ENCODE measurements around the gene PLEKHM2. TPM values are rescaled to one million over a fixed set of nuclear protein-coding genes. Genes with fewer than 3 reads are reported as not detected.
A peak's percentile ranks its signal among the peaks of the same experiment; 100 is the strongest.

Gene PLEKHM2
- total and polyA plus RNA-seq, 8 donors = 22.9 to 39.6 (median 33.3) TPM

- no peaks in the 10 kb centered on the region for H3K36me3 ChIP-seq
- DNase-seq (peak in 3 of 6 donors; percentile 31 to 69 (median 37)), FAIRE-seq (no peak), ATAC-seq (peak; percentile 80 to 88 (median 84))
- peak overlapping the region; percentile 52 to 81 (median 70) for H3K27ac ChIP-seq
- 36 to 40% methylated on average over 18 to 19 of the region's 19 CpGs for WGBS, 2 donors
- TF ChIP-seq CTCF (IDR thresholded peaks at IDR 0.05) = no peak
- intact Hi-C loops (cut with DNase I) = no loop called here
- H3K4me1 ChIP-seq = peaks cover 0 to 19% (median 14%) of the 10 kb centered on the region in 3 donors
- no peaks in the 10 kb centered on the region for H3K9me3 ChIP-seq
- H3K27me3 ChIP-seq = no peaks in the 10 kb centered on the region
- H3K4me3 ChIP-seq = peak overlapping the region in 2 of 4 donors; percentile 11 to 17
Measured at GRCh38 chr1:15702722-15703550, 18.8 kb downstream of the PLEKHM2 start.

- peak overlapping the region; percentile 52 to 81 (median 70) for H3K27ac ChIP-seq
- H3K36me3 ChIP-seq = no peaks in the 10 kb centered on the region
- H3K27me3 ChIP-seq = no peaks in the 10 kb centered on the region
- H3K9me3 ChIP-seq = no peaks in the 10 kb centered on the region
- ATAC-seq (peak; percentile 66 to 92 (median 86)), FAIRE-seq (peak; percentile 65), DNase-seq (peak in 4 of 6 donors; percentile 45 to 69 (median 55))
- no peak for TF ChIP-seq CTCF (IDR thresholded peaks at IDR 0.05)
- peak overlapping the region in 2 of 4 donors; percentile 11 to 17 for H3K4me3 ChIP-seq
- intact Hi-C loops (cut with DNase I) = no loop called here
- peaks cover 0 to 19% (median 14%) of the 10 kb centered on the region in 3 donors for H3K4me1 ChIP-seq
- WGBS, 2 donors = 21 to 26% methylated on average over 9 of the region's 9 CpGs
Measured at GRCh38 chr1:15703562-15703961, 19.4 kb downstream of the PLEKHM2 start.

- Histone ChIP-seq H3K27ac (peak overlapping the region in 2 of 4 donors; percentile 79 to 81), H3K4me3 (no peak overlapping the region), H3K4me1 (peaks cover 0 to 19% (median 14%) of the 10 kb centered on the region in 3 donors), H3K27me3 (no peaks in the 10 kb centered on the region), H3K9me3 (no peaks in the 10 kb centered on the region), H3K36me3 (no peaks in the 10 kb centered on the region)
- no peak for TF ChIP-seq CTCF (IDR thresholded peaks at IDR 0.05)
- no peak for FAIRE-seq
- WGBS, 2 donors = 86% methylated on average over 16 to 17 of the region's 17 CpGs
- no peak for DNase-seq
- intact Hi-C loops (cut with DNase I) = no loop called here
- no peak for ATAC-seq
Measured at GRCh38 chr1:15704526-15705183, 20.5 kb downstream of the PLEKHM2 start.

- H3K36me3 ChIP-seq = no peaks in the 10 kb centered on the region
- ATAC-seq (no peak), FAIRE-seq (no peak), DNase-seq (no peak)
- no peak for TF ChIP-seq CTCF (IDR thresholded peaks at IDR 0.05)
- H3K4me3 ChIP-seq = no peak overlapping the region
- H3K9me3 ChIP-seq = no peaks in the 10 kb centered on the region
- WGBS, 2 donors = 88 to 92% methylated on average over 10 to 11 of the region's 11 CpGs
- intact Hi-C loops (cut with DNase I) = no loop called here
- H3K27me3 ChIP-seq = no peaks in the 10 kb centered on the region
- H3K27ac ChIP-seq = no peak overlapping the region
- H3K4me1 ChIP-seq = peaks cover 0 to 19% (median 14%) of the 10 kb centered on the region in 3 donors
Measured at GRCh38 chr1:15705184-15705566, 21.1 kb downstream of the PLEKHM2 start.

Data from pancreas (tissue), 10 donors.